ENCODE measurements around the gene OPALIN. TPM values are rescaled to one million over a fixed set of nuclear protein-coding genes. Genes with fewer than 3 reads are reported as not detected.
A peak's percentile ranks its signal among the peaks of the same experiment; 100 is the strongest.
"Not testable (repeated sequence)": the region's sequence is repeated elsewhere in the genome, so short reads cannot be mapped to it uniquely, and the experiment has no call there.

The OPALIN gene
- total RNA-seq, 4 donors from 2014 or later = not detected

- Histone ChIP-seq H3K27me3 (peaks cover 25% of the 10 kb centered on the region), H3K27ac (no peak overlapping the region), H3K4me3 (no peak overlapping the region), H3K36me3 (no peaks in the 10 kb centered on the region), H3K9me3 (no peaks in the 10 kb centered on the region), H3K4me1 (peaks cover 0 to 5% (median 0%) of the 10 kb centered on the region in 3 donors)
- TF ChIP-seq CTCF (IDR thresholded peaks at IDR 0.05) (no peak), EP300 (IDR thresholded peaks at IDR 0.05) (no peak), POLR2AphosphoS5 (IDR thresholded peaks at IDR 0.05) (no peak), POLR2A (IDR thresholded peaks at IDR 0.05) (no peak)
- 67 to 80% methylated on average over 4 of the region's 4 CpGs for WGBS, 2 donors (ENCODE audit: low coverage in 1 of 2)
- ATAC-seq = no peak
These were observed 41.6 kb downstream of the OPALIN start for GRCh38 chr10:96317067-96317833.

- Histone ChIP-seq H3K4me3 (no peak overlapping the region), H3K9me3 (no peaks in the 10 kb centered on the region), H3K27me3 (peaks cover 9% of the 10 kb centered on the region), H3K36me3 (no peaks in the 10 kb centered on the region), H3K4me1 (peaks cover 0 to 18% (median 0%) of the 10 kb centered on the region in 3 donors), H3K27ac (no peak overlapping the region)
- 67 to 69% methylated on average over 2 of the region's 2 CpGs for WGBS, 2 donors (ENCODE audit: low coverage in 1 of 2)
- no peak for TF ChIP-seq POLR2A (IDR thresholded peaks at IDR 0.05)
- TF ChIP-seq CTCF (IDR thresholded peaks at IDR 0.05) = no peak
- no peak for TF ChIP-seq POLR2AphosphoS5 (IDR thresholded peaks at IDR 0.05)
- no peak for TF ChIP-seq EP300 (IDR thresholded peaks at IDR 0.05)
- ATAC-seq = no peak
These were observed 45.5 kb downstream of the OPALIN start for GRCh38 chr10:96313344-96313743.

- no peak for ATAC-seq
- Histone ChIP-seq H3K36me3 (no peaks in the 10 kb centered on the region), H3K27me3 (peaks cover 3% of the 10 kb centered on the region), H3K9me3 (no peaks in the 10 kb centered on the region), H3K4me1 (peaks cover 0 to 18% (median 0%) of the 10 kb centered on the region in 3 donors), H3K4me3 (no peak overlapping the region), H3K27ac (no peak overlapping the region)
- 56 to 68% methylated on average over 2 to 3 of the region's 3 CpGs for WGBS, 2 donors (ENCODE audit: low coverage in 1 of 2)
- TF ChIP-seq POLR2AphosphoS5 (IDR thresholded peaks at IDR 0.05) = no peak
- TF ChIP-seq CTCF (IDR thresholded peaks at IDR 0.05) = no peak
- TF ChIP-seq POLR2A (IDR thresholded peaks at IDR 0.05) = no peak
- no peak for TF ChIP-seq EP300 (IDR thresholded peaks at IDR 0.05)
These were observed 47.6 kb downstream of the OPALIN start for GRCh38 chr10:96311180-96311715.

- WGBS, 2 donors (ENCODE audit: low coverage in 1 of 2) = 13 to 44% methylated on average over 1 of the region's 1 CpG
- TF ChIP-seq EP300 (IDR thresholded peaks at IDR 0.05) (no peak), POLR2A (IDR thresholded peaks at IDR 0.05) (no peak)
- Histone ChIP-seq H3K27ac (peak overlapping the region in 3 of 4 donors; percentile 18 to 56 (median 48)), H3K4me1 (peaks cover 0 to 18% (median 0%) of the 10 kb centered on the region in 3 donors), H3K36me3 (no peaks in the 10 kb centered on the region), H3K27me3 (no peaks in the 10 kb centered on the region), H3K9me3 (no peaks in the 10 kb centered on the region), H3K4me3 (no peak overlapping the region)
- no peak for ATAC-seq
These were observed 48.5 kb downstream of the OPALIN start for GRCh38 chr10:96310321-96310669.

GRCh38 chr10:96309628-96310320 is 49.0 kb downstream of the OPALIN start:
- Histone ChIP-seq H3K9me3 (no peaks in the 10 kb centered on the region), H3K4me1 (peaks cover 0 to 18% (median 0%) of the 10 kb centered on the region in 3 donors), H3K4me3 (no peak overlapping the region), H3K36me3 (no peaks in the 10 kb centered on the region), H3K27me3 (no peaks in the 10 kb centered on the region), H3K27ac (peak overlapping the region in 3 of 4 donors; percentile 18 to 56 (median 48))
- WGBS, 2 donors (ENCODE audit: low coverage in 1 of 2) = 23 to 28% methylated on average over 2 to 3 of the region's 3 CpGs
- no peak for ATAC-seq
- TF ChIP-seq EP300 (IDR thresholded peaks at IDR 0.05) (no peak), CTCF (IDR thresholded peaks at IDR 0.05) (no peak), POLR2A (IDR thresholded peaks at IDR 0.05) (no peak), POLR2AphosphoS5 (IDR thresholded peaks at IDR 0.05) (no peak)

GRCh38 chr10:96308854-96309253 is 49.9 kb downstream of the OPALIN start:
- peaks cover 0 to 18% (median 0%) of the 10 kb centered on the region in 3 donors for H3K4me1 ChIP-seq
- ATAC-seq, H3K27ac ChIP-seq, H3K4me3 ChIP-seq, H3K27me3 ChIP-seq, H3K36me3 ChIP-seq, H3K9me3 ChIP-seq: not testable (repeated sequence)
- 56 to 93% methylated on average over 2 to 3 of the region's 4 CpGs for WGBS, 2 donors (ENCODE audit: low coverage in 1 of 2)
